Neutrophil (primary cell): ENCODE data around the gene CCL16.
A peak's percentile ranks its signal among the peaks of the same experiment; 100 is the strongest.

Experiments
- H3K27ac ChIP-seq: fragments of 200-600 bp; sonication (generic); 2 replicates; pipeline ENCODE4 v1.5.1; 2016; ENCODE audit warnings: mild to moderate bottlenecking, moderate library complexity
- H3K27me3 ChIP-seq: fragments of 200-600 bp; sonication (generic); 2 replicates; pipeline ENCODE4 v1.6.0; 2016; ENCODE audit warnings: mild to moderate bottlenecking
- H3K36me3 ChIP-seq: fragments of 200-600 bp; sonication (generic); 2 replicates; pipeline ENCODE4 v1.5.1; 2017
- H3K4me1 ChIP-seq, 2 experiments: fragments of 200-600 bp in 1 of 2; sonication (generic) in 1 of 2; 1 replicate in 1 of 2; 2 replicates in 1 of 2; pipeline versions ENCODE4 v1.5.1 to v1.6.1; 2013 to 2016; ENCODE audit warnings: low read depth in 1 of 2, low read length in 1 of 2, mild to moderate bottlenecking in 1 of 2, moderate library complexity in 1 of 2; ENCODE audit not compliant: control insufficient read depth in 1 of 2, insufficient read depth in 1 of 2
- H3K4me3 ChIP-seq, 2 experiments: fragments of 200-600 bp in 1 of 2; sonication (generic) in 1 of 2; 1 replicate in 1 of 2; 2 replicates in 1 of 2; pipeline ENCODE4 v1.5.1; 2013 to 2016; ENCODE audit warnings: low read depth in 1 of 2, low read length in 1 of 2, mild to moderate bottlenecking in 1 of 2, moderate library complexity in 1 of 2
- H3K9me3 ChIP-seq: fragments of 200-600 bp; sonication (generic); 2 replicates; pipeline ENCODE4 v1.5.1; 2016
- CTCF ChIP-seq: fragments of 200-600 bp; sonication (generic); IDR thresholded peaks from 2 replicates; pipeline ENCODE4 v1.5.1; 2016; ENCODE audit warnings: antibody characterized with exemption

Gene CCL16

GRCh38 chr17:35973333-35974260 lies 7.7 kb downstream of the CCL16 start:
- Histone ChIP-seq H3K4me3 (no peak overlapping the region), H3K27ac (no peak overlapping the region), H3K27me3 (no peaks in the 10 kb centered on the region), H3K9me3 (no peaks in the 10 kb centered on the region), H3K4me1 (no peaks in the 10 kb centered on the region), H3K36me3 (no peaks in the 10 kb centered on the region)
- TF ChIP-seq CTCF: no peak

GRCh38 chr17:35972945-35973332 lies 8.4 kb downstream of the CCL16 start:
- Histone ChIP-seq H3K9me3 (no peaks in the 10 kb centered on the region), H3K4me3 (no peak overlapping the region), H3K27ac (no peak overlapping the region), H3K4me1 (no peaks in the 10 kb centered on the region), H3K27me3 (no peaks in the 10 kb centered on the region), H3K36me3 (no peaks in the 10 kb centered on the region)
- TF ChIP-seq CTCF: no peak

GRCh38 chr17:35972535-35972934 lies 8.8 kb downstream of the CCL16 start:
- H3K36me3 ChIP-seq: no peaks in the 10 kb centered on the region
- TF ChIP-seq CTCF: no peak
- no peaks in the 10 kb centered on the region for H3K4me1 ChIP-seq
- no peaks in the 10 kb centered on the region for H3K27me3 ChIP-seq
- H3K9me3 ChIP-seq: no peaks in the 10 kb centered on the region
- no peak overlapping the region for H3K4me3 ChIP-seq
- no peak overlapping the region for H3K27ac ChIP-seq

GRCh38 chr17:35972066-35972465 lies 9.2 kb downstream of the CCL16 start:
- Histone ChIP-seq H3K27me3 (no peaks in the 10 kb centered on the region), H3K36me3 (no peaks in the 10 kb centered on the region), H3K4me3 (no peak overlapping the region), H3K9me3 (no peaks in the 10 kb centered on the region), H3K4me1 (no peaks in the 10 kb centered on the region), H3K27ac (no peak overlapping the region)
- TF ChIP-seq CTCF: no peak

- TF ChIP-seq CTCF: peak; percentile 71
- no peaks in the 10 kb centered on the region for H3K9me3 ChIP-seq
- H3K27me3 ChIP-seq: no peaks in the 10 kb centered on the region
- no peaks in the 10 kb centered on the region for H3K4me1 ChIP-seq
- no peaks in the 10 kb centered on the region for H3K36me3 ChIP-seq
- H3K4me3 ChIP-seq: no peak overlapping the region
- H3K27ac ChIP-seq: no peak overlapping the region
Measured at GRCh38 chr17:35969558-35970380, 11.5 kb downstream of the CCL16 start.
